ENCODE measurements around the gene NCKAP5. TPM values are rescaled to one million over a fixed set of nuclear protein-coding genes. Genes with fewer than 3 reads are reported as not detected.

The NCKAP5 gene
- total and polyA plus RNA-seq, 2 donors (not counting 1 experiment from before 2014, with no cell fraction given) = not detected

- no peaks in the 10 kb centered on the region for H3K36me3 ChIP-seq (replicated peaks in 1 of 2; ENCODE audit: control extremely low read depth in 1 of 2, control insufficient read depth in 1 of 2, extremely low read depth in 1 of 2, insufficient read depth in 2 of 2, low read length in 1 of 2)
- DNase-seq = no peak
- H3K9me3 Mint-ChIP-seq (ENCODE audit: insufficient read depth) = no peaks in the 10 kb centered on the region
- no peak overlapping the region for H3K4me2 ChIP-seq (replicated peaks; ENCODE audit: low read depth, low read length, poor library complexity, severe bottlenecking)
- 20% methylated on average over 1 of the region's 3 CpGs for WGBS (ENCODE audit: insufficient coverage)
- H3K4me1 ChIP-seq (ENCODE audit: control insufficient read depth in 2 of 2, insufficient read depth in 2 of 2, low read length in 2 of 2) = no peaks in the 10 kb centered on the region
- no peaks in the 10 kb centered on the region for H3K4me1 Mint-ChIP-seq
- H3K4me3 Mint-ChIP-seq = no peak overlapping the region
- ATAC-seq (ENCODE audit: low read depth) = no peak
- no peak overlapping the region for H3K27ac ChIP-seq (ENCODE audit: low read length in 2 of 2)
- H3K79me2 ChIP-seq (ENCODE audit: control insufficient read depth, insufficient read depth, low read length) = no peaks in the 10 kb centered on the region
- H3K27me3 Mint-ChIP-seq = no peaks in the 10 kb centered on the region
- TF ChIP-seq CTCF (IDR thresholded peaks at IDR 0.05) (no peak), EZH2 (IDR thresholded peaks at IDR 0.05; ENCODE audit: borderline replicate concordance, insufficient read depth, low read depth, low read length, poor library complexity, severe bottlenecking) (no peak)
- ChIA-PET POLR2A (no interaction called here), CTCF (no interaction called here)
- H3K27me3 ChIP-seq (replicated peaks in 1 of 4; ENCODE audit: control extremely low read depth in 1 of 4, control insufficient read depth in 3 of 4, insufficient read depth in 4 of 4, low read length in 3 of 4) = no peaks in the 10 kb centered on the region
- intact Hi-C loops (cut with micrococcal nuclease) = no loop called here
- H3K27ac Mint-ChIP-seq = no peak overlapping the region
- no peak overlapping the region for H3K4me3 ChIP-seq (ENCODE audit: control extremely low read depth in 1 of 5, extremely low read depth in 1 of 5, insufficient read depth in 1 of 5, low read depth in 2 of 5, low read length in 4 of 5)
- no peak overlapping the region for H2AFZ ChIP-seq (ENCODE audit: insufficient read depth, low read depth, low read length, poor library complexity, severe bottlenecking)
- no peaks in the 10 kb centered on the region for H4K20me1 ChIP-seq (ENCODE audit: control insufficient read depth, insufficient read depth, low read length, poor library complexity, severe bottlenecking)
- no peaks in the 10 kb centered on the region for H3K9me3 ChIP-seq (ENCODE audit: control extremely low read depth in 1 of 3, control insufficient read depth in 2 of 3, insufficient read depth in 1 of 3, low read length in 2 of 3)
- no peak overlapping the region for H3K9ac ChIP-seq (ENCODE audit: low read length)
Measured at GRCh38 chr2:132757676-132758075, 810.6 kb downstream of the NCKAP5 start.

GRCh38 chr2:132757002-132757589 is 811.2 kb downstream of the NCKAP5 start:
- H3K27ac ChIP-seq (ENCODE audit: low read length in 2 of 2) = no peak overlapping the region
- ChIA-PET POLR2A (no interaction called here), CTCF (no interaction called here)
- H3K27ac Mint-ChIP-seq = no peak overlapping the region
- H2AFZ ChIP-seq (ENCODE audit: insufficient read depth, low read depth, low read length, poor library complexity, severe bottlenecking) = no peak overlapping the region
- no peaks in the 10 kb centered on the region for H3K27me3 ChIP-seq (replicated peaks in 1 of 4; ENCODE audit: control extremely low read depth in 1 of 4, control insufficient read depth in 3 of 4, insufficient read depth in 4 of 4, low read length in 3 of 4)
- no peaks in the 10 kb centered on the region for H3K9me3 ChIP-seq (ENCODE audit: control extremely low read depth in 1 of 3, control insufficient read depth in 2 of 3, insufficient read depth in 1 of 3, low read length in 2 of 3)
- H3K4me1 Mint-ChIP-seq = no peaks in the 10 kb centered on the region
- 80% methylated on average over 1 of the region's 3 CpGs for WGBS (ENCODE audit: insufficient coverage)
- no peak overlapping the region for H3K4me3 Mint-ChIP-seq
- H3K79me2 ChIP-seq (ENCODE audit: control insufficient read depth, insufficient read depth, low read length) = no peaks in the 10 kb centered on the region
- H3K27me3 Mint-ChIP-seq = no peaks in the 10 kb centered on the region
- H3K36me3 ChIP-seq (replicated peaks in 1 of 2; ENCODE audit: control extremely low read depth in 1 of 2, control insufficient read depth in 1 of 2, extremely low read depth in 1 of 2, insufficient read depth in 2 of 2, low read length in 1 of 2) = no peaks in the 10 kb centered on the region
- no peak overlapping the region for H3K4me3 ChIP-seq (ENCODE audit: control extremely low read depth in 1 of 5, extremely low read depth in 1 of 5, insufficient read depth in 1 of 5, low read depth in 2 of 5, low read length in 4 of 5)
- H3K4me2 ChIP-seq (replicated peaks; ENCODE audit: low read depth, low read length, poor library complexity, severe bottlenecking) = no peak overlapping the region
- H3K9ac ChIP-seq (ENCODE audit: low read length) = no peak overlapping the region
- no peaks in the 10 kb centered on the region for H4K20me1 ChIP-seq (ENCODE audit: control insufficient read depth, insufficient read depth, low read length, poor library complexity, severe bottlenecking)
- H3K4me1 ChIP-seq (ENCODE audit: control insufficient read depth in 2 of 2, insufficient read depth in 2 of 2, low read length in 2 of 2) = no peaks in the 10 kb centered on the region
- ATAC-seq (ENCODE audit: low read depth) = no peak
- TF ChIP-seq CTCF (IDR thresholded peaks at IDR 0.05) = no peak
- TF ChIP-seq EZH2 (IDR thresholded peaks at IDR 0.05; ENCODE audit: borderline replicate concordance, insufficient read depth, low read depth, low read length, poor library complexity, severe bottlenecking) = no peak
- intact Hi-C loops (cut with micrococcal nuclease) = no loop called here
- H3K9me3 Mint-ChIP-seq (ENCODE audit: insufficient read depth) = no peaks in the 10 kb centered on the region
- DNase-seq = no peak
